Fibroblast of skin of abdomen (primary cell): ENCODE measurements around the gene PEAK3. TPM values are rescaled to one million over a fixed set of nuclear protein-coding genes. Genes with fewer than 3 reads are reported as not detected.

Source experiments
- DNase-seq: peaks from one replicate; pipeline ENCODE4 v3.0.0-alpha.2; 2013
- polyA plus RNA-seq, 2 experiments: library from polyadenylated mRNA; unstranded; fragments of 120-200 nt; gene quantifications; one replicate each; pipeline ENCODE4 v1.2.1, GENCODE V29; 2013; ENCODE audit not compliant: insufficient read length in 2 of 2

PEAK3 gene, protein sequence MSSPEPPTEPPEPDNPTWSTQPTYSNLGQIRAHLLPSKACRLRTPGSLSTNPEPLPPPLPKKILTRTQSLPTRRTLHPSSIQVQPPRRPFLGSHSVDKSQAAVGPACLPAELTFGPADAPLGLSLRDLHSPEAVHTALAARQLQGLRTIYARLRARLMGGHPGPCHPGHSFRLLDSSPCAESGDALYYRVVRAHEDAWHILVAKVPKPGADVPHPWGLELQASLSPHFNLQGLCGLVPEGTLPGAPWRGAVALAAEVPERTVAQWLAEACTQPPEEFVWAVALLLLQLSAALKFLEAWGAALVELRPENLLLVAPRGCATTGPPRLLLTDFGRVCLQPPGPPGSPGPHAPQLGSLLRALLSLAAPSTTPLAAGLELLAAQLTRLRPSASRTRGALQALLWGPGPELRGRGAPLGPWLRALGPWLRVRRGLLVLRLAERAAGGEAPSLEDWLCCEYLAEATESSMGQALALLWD
- 0.06 TPM for polyA plus RNA-seq (2013, experiment 1 of 2; ENCODE audit: insufficient read length)
- polyA plus RNA-seq (2013, experiment 2 of 2; ENCODE audit: insufficient read length) = 0.09 TPM

DNA sequence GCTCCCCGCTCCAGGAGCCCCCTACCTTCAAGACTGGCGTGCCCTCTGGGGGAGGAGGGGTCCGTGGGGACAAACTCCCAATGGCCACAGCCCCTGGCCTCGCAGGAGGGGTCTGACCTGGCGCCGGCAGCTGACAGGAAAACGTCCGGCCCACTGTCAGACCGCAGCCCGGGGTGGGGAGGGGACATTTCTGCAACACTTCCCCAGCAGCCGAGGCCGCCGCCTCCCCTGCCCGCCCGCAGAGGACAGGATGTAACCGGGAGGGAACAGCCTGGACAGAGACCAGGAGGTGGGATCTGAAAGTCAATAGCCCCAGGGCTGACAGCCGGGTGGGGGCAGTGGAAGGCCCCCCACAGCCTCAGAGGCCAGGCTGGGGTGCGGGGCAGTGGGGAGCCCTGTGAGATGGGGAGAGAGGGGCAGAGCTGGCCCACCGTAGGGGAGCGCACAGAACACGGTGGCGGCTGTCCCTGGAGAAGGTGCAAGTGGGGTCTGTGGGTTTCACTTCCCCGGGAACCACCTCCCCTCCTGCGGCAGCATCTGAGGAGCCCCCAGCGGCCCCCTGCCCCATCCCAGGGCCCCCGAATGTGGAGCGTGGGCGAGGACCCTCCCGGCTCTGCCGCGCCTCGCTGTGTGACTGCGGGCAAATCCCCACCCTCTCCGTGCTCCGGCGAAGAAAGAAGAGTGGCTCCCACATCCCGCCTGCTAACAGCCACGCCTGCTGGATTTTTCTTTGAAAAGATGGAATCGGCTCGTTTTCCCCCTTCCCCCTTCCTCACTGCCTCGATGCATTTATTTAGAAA lies at the start of gene PEAK3:
TSS of gene PEAK3 (minus strand) at position 114 of the 800 bp plus-strand sequence. CDS start 1,244 bp downstream, outside the sequence.
- peak; percentile 50 for DNase-seq

DNA sequence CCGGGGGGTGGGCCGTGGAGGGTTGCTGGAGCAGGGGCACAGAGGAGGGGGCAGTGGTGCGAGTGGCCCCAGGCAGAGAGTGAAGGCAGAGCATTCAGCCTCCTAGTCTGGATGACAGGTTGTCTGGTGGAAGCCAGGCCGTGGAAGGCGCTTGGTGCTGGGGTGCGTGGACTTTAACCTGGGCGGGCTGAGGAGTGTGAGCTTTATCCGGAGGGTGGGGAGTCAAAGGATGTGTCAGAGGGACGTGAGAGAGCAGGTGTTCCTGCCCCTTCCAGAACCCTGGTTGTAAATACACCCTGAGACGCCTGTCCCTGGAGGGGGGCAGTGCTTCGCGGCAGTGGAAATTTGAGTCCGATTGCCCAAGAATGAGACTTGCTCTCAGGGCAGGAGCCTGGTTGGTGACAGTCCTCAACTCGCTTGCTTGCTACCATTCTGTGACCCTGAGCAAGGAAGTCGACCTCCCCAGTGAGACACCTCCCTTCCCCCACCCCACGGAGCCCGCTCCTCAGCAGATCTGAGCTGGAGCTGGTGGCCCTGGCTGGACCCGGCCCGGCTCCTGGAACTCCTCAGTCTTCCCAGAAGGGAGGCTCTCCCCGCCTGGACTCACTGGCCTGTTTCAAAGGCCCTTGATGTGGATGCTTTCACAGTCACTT lies 48.8 kb upstream of the PEAK3 start:
- DNase-seq = no peak

DNA sequence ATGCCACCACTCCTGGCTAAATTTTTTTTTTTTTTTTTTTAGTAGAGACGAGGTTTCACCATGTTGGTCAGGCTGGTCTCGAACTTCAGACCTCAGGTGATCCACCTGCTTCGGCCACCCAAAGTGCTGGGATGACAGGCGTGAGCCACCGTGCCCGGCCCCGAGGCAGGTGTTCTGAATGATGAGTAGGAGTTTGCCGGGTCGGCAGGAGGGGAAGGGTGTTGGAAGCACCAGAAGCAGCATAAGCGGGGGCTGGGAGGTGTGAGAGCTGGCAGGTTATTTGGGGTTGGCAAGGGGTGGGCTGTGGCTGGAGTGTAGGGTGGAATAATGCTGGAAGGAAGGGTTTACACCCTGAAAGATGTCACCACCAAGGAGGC lies 48.3 kb upstream of the PEAK3 start:
- DNase-seq = no peak

DNA sequence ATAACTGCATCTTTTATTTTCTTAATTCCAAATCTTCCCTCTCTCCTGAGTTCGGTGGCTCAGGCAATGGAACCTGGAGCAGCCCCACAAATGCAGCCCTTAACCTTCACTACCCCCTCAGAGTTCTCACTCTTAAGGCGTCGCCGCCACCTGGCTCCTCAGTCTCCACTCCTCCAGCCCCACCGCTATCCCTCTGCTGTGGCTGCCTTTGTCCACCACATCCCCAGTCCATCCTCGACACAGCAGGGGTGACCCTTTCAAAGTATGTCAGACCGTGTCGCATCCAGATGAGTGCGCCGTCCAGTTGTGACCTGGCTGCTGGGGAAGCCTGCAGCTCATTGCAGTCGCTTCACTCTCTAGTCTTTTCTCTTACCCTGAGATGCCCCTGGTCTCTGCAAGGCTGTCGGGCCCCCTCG lies 47.5 kb upstream of the PEAK3 start:
- DNase-seq = no peak

DNA sequence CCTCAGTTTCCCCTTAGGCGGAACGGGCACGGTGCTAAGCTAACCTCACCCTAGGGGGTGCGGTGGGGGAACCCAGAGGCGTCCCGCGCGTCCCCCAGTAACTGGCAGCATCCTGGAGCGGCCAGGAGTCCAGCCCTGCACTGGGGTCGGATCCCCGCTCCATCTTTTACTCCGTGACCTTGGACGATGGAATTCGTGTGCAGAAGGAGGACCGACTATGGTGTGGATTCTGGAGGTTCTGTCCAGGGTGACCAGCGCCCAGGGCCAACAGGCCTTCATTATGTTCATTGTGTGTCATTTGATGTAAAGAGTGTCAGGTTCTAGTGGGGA lies 47.1 kb upstream of the PEAK3 start:
- DNase-seq = no peak

DNA sequence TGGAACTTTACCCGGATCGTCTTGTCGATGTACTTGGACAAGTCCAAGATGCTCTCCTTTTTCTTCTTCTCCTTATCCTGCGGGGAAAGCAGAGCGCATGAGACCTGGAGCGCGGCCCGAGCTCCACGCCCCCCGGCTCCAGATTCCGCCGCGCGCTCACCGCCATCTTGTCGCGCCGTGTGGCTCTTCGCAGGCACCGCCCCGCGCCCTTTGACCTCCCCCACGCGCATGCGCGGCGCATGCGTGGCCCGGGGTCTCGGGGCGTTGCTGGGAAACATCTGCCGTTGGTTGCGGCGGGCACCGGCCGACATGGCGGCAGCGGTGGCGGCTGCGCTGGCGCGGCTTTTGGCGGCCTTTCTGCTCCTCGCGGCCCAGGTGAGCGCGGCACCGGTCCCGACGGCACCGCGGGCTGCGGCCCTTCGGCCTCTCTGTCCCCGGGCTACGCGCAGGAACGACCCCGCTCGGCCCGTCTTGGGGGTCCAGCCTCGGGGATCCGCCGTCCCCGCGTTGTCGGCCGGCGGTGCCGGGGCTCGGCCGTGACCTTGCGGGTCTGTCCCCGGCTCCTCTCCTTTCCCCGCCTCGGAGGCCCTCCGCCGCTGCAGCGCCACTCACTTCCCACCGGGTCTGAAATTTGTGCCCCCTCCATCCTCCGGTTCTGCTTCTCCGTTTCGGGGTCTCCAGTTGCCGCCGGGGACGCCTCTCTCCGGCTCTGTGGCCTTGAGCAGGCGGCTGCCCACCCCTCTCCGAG lies 46.6 kb upstream of the PEAK3 start, which contains the start of the genes LSM7 and SPPL2B:
TSS of gene LSM7 (minus strand) at position 186 of the 748 bp plus-strand sequence. CDS start at position 166, 20 bp downstream.
TSS of gene SPPL2B (plus strand) at position 284 of the 748 bp plus-strand sequence. CDS start at position 310, 26 bp downstream.
- peak; percentile 88 for DNase-seq

DNA sequence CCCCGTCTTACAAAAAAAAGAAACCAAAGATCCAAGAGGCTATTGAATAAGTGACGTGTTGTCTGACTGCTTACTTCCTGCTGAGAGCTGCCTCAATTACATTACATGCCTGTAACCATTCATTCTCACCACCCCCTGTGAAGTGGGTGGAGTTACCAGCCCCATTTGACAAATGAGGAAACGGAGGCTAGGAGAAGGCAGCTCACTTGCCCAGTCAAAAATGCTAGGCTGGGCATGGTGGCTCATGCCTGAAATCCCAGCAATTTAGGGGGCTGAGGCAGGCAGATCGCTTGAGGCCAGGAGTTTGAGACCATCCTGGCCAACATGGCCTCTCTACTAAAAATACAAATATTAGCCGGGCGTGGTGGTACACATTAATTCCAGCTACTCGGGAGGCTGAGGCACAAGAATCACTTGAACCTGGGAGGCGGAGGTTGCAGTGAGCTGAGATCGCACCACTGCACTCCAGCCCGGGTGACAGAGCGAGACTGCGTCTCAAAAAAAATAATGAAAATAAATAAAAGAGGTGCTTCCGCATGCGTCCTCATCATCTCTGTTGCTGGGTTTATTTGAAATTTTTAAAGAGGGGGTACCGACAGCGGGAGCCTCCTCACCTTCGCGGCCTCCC lies 45.9 kb upstream of the PEAK3 start:
- peak; percentile 84 for DNase-seq

DNA sequence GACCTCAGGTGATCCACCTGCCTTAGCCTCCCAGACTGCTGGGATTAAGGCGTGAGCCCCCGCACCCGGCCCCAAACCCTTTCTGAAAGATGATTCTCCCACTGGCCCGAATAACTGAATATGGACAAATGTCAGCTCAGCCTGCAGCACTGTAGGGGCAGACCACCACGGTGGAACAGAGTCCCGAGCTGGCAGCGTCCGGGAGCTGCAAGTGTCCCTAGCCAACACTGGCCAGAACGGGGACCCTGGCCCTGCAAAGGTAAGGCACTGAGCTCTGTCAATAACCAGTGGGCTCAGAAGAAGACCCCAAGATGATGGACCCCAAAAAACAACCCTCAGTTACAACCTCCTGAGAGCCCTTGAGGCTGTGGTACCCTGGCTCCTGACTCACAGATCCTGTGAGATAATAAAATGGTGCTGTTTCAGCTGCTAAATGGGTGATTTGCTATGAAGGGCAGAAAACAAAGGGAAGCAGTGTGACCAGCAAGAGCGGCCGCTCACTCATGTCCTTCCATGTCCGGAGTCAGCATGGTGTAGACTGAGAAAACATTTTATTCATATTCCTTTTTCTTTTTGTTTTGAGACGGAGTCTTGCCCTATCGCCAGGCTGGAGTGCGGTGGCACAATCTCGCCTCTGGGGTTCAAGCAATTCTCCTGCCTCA lies 44.9 kb upstream of the PEAK3 start:
- no peak for DNase-seq

DNA sequence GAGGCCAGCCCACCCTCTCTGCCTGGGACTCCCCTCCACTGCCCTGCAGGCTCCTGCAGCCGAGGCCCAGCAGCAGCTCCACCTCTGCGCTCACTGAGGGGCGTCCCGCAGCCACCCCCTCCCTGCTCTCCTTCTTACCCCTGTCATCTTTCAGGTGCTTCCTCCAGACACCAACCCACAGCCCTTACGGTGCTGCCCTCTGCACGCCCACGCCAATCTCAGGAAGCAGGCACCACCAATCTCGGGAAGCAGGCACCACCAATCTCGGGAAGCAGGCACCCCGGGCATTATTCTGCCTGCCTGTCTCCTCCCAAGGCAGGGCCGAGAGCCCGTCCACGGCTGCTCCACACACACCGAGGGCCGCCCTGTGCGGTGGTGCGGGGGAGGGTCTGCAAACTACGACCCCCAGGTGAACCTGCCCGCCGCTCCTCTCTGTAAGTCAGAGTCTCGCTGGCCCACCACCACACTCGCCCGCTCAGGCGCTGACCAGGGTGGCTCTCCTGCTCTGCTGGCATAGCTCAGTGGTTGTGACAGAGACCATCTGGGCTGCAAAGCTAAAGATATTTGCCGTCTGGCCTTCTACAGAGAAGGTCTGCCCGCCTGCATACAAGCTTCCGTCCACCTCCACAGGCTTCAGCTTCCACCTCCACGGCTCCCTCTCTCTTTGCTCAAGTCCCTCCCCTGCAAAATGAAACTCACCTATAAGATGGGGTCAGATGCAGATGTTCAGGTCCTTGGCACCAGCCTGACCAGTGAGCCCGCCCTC lies 43.5 kb upstream of the PEAK3 start:
- no peak for DNase-seq

DNA sequence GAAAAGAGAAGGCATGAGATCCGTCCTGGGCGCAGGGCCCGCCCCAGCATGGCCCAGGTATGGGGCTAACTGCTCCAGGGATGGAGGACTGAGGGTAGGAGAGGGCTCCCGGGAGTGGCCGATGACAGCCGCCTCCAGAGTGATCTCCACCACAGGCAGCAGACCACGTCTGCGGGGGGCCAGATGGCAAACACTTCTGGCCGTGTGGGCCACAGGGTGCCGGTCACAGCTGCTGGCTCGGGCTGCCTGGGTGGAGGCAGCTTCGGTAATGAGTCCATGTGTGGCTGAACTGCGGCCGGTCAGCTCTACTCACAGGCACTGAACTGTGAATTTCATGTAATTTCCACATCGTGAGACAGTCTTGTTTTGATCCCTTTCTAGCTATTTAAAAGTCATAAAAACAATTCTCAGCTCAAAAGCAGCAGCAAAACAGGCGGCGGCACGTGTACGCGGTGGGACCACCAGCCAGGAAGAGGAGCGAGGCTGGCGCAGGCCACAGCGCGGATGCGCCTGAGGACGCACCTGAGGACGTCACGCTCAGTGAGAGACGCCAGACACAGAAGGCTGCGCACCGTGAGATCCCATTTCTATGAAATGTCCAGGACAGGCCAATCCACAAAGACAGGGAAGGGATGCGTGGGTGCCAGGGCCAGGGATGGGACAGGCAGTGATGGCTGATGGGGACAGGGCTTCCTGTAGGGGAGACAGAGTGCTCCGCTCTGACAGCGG lies 42.4 kb upstream of the PEAK3 start:
- no peak for DNase-seq

DNA sequence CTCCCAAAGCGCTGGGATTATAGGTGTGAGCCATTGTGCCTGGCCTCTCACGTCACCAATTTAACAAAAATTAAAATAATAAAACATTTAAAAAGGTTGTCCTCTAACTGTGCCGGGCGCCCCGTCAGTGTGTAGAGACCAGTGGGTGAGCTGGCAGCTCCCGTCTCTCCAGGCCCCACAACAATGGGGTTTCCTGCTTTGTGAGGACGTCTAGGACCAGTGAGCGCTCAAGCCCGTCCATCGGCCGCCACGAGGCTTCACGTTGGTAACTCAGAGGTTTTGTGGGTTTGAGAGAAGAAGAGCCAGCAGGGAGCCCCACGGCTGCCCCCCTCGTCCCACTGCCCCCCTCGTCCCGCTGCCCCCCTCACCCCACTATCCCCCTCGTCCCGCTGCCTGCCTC lies 41.7 kb upstream of the PEAK3 start:
- no peak for DNase-seq

DNA sequence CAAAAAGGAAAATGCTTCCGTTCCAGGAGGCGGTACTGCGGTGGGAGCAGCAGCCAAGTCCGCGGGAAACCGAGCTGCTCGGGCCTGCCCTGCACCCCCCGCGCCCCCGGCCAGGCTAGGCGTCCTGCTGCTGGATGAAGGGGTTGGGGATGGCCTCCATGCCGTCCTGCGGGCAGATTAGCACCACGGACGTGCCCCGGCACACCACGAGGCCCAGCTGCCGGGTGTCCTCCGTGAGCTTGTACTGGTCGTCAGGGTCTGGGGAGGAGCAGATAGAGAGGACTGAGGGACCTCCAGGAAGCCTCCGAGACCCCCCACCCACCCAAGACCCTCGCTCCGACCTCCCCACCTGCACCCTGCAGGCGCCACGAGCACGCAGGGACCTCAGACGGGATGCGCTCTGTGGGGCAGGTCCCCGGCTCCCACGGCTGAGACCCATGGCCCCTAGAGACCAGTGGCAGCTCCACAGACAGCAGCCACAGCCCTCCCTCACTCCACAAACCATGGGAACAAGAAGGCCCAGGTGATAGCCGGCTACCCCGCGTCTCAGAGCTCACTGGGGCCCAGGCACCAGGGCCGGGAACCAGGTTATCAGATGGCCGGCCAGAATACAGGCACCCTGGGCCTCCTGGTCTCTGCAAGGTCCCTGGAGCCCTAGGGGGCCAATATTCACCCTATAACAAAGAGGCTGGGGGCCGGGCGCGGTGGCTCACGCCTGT lies 39.7 kb upstream of the PEAK3 start:
- no peak for DNase-seq

DNA sequence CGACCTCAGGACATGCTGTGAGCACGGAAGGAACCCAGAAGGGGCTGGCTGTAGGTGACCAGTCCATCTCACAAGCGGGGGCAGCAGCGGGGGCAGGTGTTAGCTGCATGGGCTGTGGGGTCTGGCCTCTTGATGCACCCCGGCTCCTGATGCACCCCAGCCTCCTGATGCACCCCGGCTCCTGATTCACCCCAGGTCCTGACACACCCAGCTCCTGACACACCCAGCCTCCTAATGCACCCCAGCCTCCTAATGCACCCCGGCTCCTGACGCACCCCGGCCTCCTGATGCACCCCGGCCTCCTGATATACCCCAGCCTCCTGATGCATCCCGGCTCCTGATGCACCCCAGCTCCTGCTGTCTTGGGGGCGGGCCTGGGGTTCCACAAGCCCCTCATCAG lies 39.0 kb upstream of the PEAK3 start:
- no peak for DNase-seq

DNA sequence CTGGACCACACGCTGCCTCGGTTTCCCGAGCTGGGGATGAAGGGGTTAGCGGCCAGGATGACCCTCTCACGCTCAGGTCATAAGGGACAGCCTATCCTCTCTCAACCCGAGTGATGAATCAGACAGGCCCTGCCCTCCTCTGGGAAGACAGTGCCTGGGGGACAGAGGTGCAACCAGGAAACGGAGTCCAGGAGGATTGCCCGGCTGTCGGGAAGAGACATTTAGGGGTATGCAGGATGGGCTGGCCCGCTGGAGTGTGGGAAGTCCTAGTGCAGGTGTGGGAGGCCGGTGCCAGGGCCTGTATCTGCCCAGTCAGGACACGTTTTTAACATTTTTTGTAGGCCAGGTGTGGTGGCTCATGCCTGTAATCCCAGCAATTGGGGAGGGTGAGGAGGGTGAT lies 38.1 kb upstream of the PEAK3 start:
- no peak for DNase-seq

DNA sequence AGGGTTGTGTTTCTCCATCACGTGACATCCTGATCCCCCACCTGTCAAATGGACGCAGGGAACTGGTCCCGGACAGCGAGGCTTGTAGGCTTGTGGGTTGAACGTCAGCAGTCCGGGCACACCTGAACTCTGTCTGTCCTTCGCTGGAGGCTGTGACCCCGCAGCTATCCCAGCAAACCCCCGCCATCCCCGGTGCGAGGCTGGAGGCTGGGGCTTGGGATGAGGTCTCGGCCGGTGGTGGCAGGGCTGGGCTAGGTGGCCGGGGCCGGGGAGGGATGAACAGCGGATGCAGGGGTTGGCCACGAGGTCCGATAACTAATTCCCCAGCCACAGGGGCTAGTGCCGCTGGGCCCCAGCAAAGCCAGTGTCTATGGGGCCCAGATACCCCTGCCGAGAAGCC lies 37.6 kb upstream of the PEAK3 start:
- DNase-seq = no peak

DNA sequence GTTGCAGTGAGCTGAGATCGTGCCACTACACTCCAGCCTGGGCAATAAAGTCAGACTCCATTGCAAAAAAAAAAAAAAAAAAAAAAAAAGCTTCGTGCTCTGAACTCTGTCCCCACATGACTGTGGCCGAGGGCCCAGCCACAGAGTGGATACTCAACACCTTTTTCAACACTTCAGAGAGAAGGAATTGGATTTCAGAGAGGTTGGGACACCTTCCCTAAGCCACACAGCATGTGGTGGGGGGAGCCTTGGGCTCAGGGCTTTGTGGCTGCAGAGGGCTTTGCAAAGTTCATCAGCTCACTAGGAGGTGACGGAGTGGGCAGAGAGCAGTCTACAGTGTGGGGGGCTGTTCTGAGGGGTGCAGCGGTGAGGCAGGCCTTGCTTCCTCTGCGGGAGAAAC lies 36.9 kb upstream of the PEAK3 start:
- no peak for DNase-seq

DNA sequence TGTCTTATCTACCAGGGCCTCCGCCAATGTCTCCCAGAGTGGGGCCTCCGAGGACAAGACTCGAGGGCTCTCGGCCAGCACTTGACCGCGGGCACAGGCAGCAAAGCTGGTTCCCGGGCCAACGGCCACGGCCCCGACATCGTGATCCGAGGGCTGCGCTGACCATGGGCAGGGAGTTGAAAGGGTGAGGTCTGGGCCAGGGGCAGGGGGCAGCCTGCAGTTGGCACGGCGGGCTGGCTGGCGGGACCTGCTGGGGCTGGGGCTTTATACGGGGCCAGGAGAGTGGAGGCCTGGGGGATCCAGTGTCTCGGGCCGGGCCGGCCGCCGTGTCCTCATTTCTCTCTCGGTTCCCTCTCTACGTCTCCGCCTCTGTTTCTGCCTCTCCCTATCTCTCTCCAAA lies 35.8 kb upstream of the PEAK3 start:
- no peak for DNase-seq

DNA sequence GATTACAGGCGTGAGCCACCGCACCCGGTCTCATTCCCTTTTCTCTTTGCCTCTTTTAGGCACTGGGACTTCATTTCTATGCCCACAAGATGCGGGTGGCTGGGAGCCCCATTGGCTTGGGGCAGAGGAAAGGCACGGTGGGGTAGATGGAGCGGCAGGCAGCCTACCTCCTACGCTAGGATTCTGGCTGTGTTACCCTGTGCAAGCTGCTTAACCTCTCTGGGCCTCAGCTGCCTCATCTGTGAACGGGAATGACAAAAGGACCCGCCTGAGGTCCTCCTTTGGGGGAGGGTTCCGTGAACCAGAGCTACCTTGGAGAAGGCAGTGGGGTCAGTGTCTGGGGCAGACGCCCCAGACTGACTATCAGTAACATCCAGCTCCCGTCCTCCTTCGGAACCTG lies 35.3 kb upstream of the PEAK3 start:
- DNase-seq = no peak

DNA sequence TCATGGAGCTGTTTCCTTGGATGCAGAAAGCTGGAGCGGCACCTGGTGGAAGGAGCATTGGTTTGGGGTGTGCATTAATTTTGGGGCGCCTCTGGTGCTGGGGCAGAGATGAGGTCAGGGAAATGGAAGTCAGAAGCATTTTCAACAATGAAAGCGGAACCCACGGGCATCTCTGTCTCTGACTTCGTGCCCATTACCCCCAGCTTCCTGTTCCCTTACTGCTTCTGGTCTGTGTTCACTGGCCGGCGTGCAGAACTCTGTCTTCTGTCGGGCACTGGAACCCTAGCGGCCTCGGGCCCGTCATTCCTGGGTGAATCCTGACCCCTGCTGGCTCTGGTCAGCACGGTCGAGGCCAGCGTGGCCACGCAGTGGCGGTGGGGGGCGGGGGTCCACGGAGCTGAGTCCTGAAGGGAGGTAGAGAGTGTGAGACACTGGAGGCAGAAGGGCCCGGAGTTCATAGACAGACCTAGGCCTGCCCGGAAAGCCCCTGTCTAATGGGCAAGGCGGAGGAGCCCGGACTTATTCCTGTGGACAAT lies 33.9 kb upstream of the PEAK3 start:
- peak; percentile 49 for DNase-seq
